Heart right ventricle (tissue), 16 donors: ENCODE measurements around the gene STARD10. TPM values are rescaled to one million over a fixed set of nuclear protein-coding genes. Genes with fewer than 3 reads are reported as not detected.

Experiments
- ATAC-seq, 8 donors: fragments of 200-7000 bp; cut with Tn5 transposase; one replicate each; pipeline ENCODE4 v1.9.1; 2020; ENCODE audit warnings: mild to moderate bottlenecking in 8 of 8, moderate library complexity in 8 of 8, moderate number of reproducible peaks in 1 of 8
- DNase-seq, 2 donors: peaks; one replicate each; pipeline ENCODE4 v3.0.0-alpha.2; 2020
- H3K27ac ChIP-seq, 10 donors: fragments of 200-600 bp; sonication (generic) in 2 of 10; one replicate each; pipeline versions ENCODE4 v1.5.0 to v1.8.0; 2020 to 2022; ENCODE audit warnings: mild to moderate bottlenecking in 3 of 10
- H3K27me3 ChIP-seq, 7 donors: fragments of 200-600 bp; one replicate each; pipeline ENCODE4 v1.8.0; 2021 to 2022; ENCODE audit warnings: mild to moderate bottlenecking in 2 of 7
- H3K36me3 ChIP-seq, 9 donors: fragments of 200-600 bp; sonication (generic) in 1 of 9; one replicate each; pipeline versions ENCODE4 v1.5.0 to v1.8.0; 2020 to 2022; ENCODE audit warnings: mild to moderate bottlenecking in 2 of 9
- H3K4me1 ChIP-seq, 9 donors: fragments of 200-600 bp; sonication (generic) in 1 of 9; one replicate each; pipeline versions ENCODE4 v1.5.0 to v1.8.0; 2020 to 2022; ENCODE audit warnings: mild to moderate bottlenecking in 4 of 9
- H3K4me3 ChIP-seq, 10 donors: fragments of 200-600 bp; sonication (generic) in 2 of 10; one replicate each; pipeline versions ENCODE4 v1.5.0 to v1.8.0; 2020 to 2022; ENCODE audit warnings: mild to moderate bottlenecking in 7 of 10, moderate library complexity in 2 of 10
- H3K9me3 ChIP-seq, 11 donors: fragments of 200-600 bp in 10 of 11; sonication (generic) in 2 of 11; one replicate each; pipeline versions ENCODE4 v1.5.0 to v1.8.0; 2013 to 2022; ENCODE audit warnings: mild to moderate bottlenecking in 2 of 11, control low read depth in 1 of 11, moderate library complexity in 1 of 11
- WGBS, 2 donors: extraction: QIAGEN DNeasy Blood & Tissue Kit; methylation state at CpG; one replicate each; pipeline ENCODE4 v1.1.7; 2013; ENCODE audit warnings: inconsistent platforms in 1 of 2; 5-methylcytosine and 5-hydroxymethylcytosine counted together
- intact Hi-C, 10 donors: fragments of 100-400 bp; cut with DNase I; formaldehyde crosslinking; loops; one replicate each; pipeline versions ENCODE4 v1.11.1 to v1.14.2; 2022
- polyA plus RNA-seq, 2 donors: library from polyadenylated mRNA; stranded (reverse); fragments of 200-250 nt; gene quantifications; one replicate each; pipeline ENCODE4 v1.2.3, GENCODE V29; 2013
- total RNA-seq, 10 donors: library from RNA; stranded (reverse); fragmentation: NEBNext Ultra II Directional in 3 of 10; extraction: Animal tissue kit (Norgen Biotek cat#: 25700) in 3 of 10; gene quantifications; one replicate each; pipeline versions ENCODE4 v1.2.1 to v1.2.4, GENCODE V29; 2021 to 2023
- TF ChIP-seq, protein P1 (sequence below), 9 donors: fragments of 200-600 bp; sonication (generic) in 2 of 9; IDR thresholded peaks; one replicate each; pipeline versions ENCODE4 v1.5.0 to v1.8.0; 2021 to 2022; ENCODE audit warnings: antibody characterized with exemption in 9 of 9, mild to moderate bottlenecking in 5 of 9, moderate library complexity in 1 of 9
- donor health status: Arrhythmogenic right ventricular cardiomyopathy.
- donor health status: ischemic (EF 13 %, LVEDD 7.1; RV severe dilation, severe dysfunction).
- donor health status: healthy with polysubstance abuse.
- donor health status: DM: no; HTN: yes; CAD: no.
- donor health status: DM: no; HTN: no; CAD: no.
- donor health status: ischemic (EF 25% LVEDD 6.9; RV normal size, moderate dysfunction).
- donor health status: ischemic (EF 25% LVEDD 5.7; RV mildly dilated, moderate dysfunction).
- donor health status: healthy.
- donor health status: DM: yes; HTN: yes; CAD: no.
- donor health status: Ischemic cardiomyopathy.
- donor health status: ischemic (EF 35%, LVEDD 5.7; RV mildly dilated, moderate dysfunction).
- donor health status: nonischemic (EF 11% LVEDD 7.7; RV severe dilation, severe dysfunction).
- donor health status: DM: yes; HTN: yes; CAD: no.
- donor health status: PGD.
- donor health status: ischemic (EF 29% LVEDD 5.4; RV normal size, mild dysfunction).
- donor health status: nonischemic (EF 23%, LVEDD 6.1; RV moderate dilation, normal function).

STARD10 gene
- total and polyA plus RNA-seq, 12 donors, result 36.1 to 291 (median 51.3) TPM

- H3K27me3 ChIP-seq, result no peaks in the 10 kb centered on the region
- peaks cover 0 to 29% (median 9%) of the 10 kb centered on the region in 9 donors for H3K4me1 ChIP-seq
- peaks cover 0 to 18% (median 0%) of the 10 kb centered on the region in 9 donors for H3K36me3 ChIP-seq
- ATAC-seq, result peak; percentile 13 to 63 (median 56)
- no peaks in the 10 kb centered on the region for H3K9me3 ChIP-seq
- DNase-seq, result peak; percentile 47 to 53
- 43 to 58% methylated on average over 17 of the region's 17 CpGs for WGBS, 2 donors
- intact Hi-C loops, result no loop called here
- TF ChIP-seq, protein P1, sequence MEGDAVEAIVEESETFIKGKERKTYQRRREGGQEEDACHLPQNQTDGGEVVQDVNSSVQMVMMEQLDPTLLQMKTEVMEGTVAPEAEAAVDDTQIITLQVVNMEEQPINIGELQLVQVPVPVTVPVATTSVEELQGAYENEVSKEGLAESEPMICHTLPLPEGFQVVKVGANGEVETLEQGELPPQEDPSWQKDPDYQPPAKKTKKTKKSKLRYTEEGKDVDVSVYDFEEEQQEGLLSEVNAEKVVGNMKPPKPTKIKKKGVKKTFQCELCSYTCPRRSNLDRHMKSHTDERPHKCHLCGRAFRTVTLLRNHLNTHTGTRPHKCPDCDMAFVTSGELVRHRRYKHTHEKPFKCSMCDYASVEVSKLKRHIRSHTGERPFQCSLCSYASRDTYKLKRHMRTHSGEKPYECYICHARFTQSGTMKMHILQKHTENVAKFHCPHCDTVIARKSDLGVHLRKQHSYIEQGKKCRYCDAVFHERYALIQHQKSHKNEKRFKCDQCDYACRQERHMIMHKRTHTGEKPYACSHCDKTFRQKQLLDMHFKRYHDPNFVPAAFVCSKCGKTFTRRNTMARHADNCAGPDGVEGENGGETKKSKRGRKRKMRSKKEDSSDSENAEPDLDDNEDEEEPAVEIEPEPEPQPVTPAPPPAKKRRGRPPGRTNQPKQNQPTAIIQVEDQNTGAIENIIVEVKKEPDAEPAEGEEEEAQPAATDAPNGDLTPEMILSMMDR (IDR thresholded peaks at IDR 0.05), result no peak
- no peak overlapping the region for H3K27ac ChIP-seq
- H3K4me3 ChIP-seq, result no peak overlapping the region
Observed at GRCh38 chr11:72758690-72759389, 35.0 kb downstream of the STARD10 start.

GRCh38 chr11:72758304-72758689, 35.5 kb downstream of the STARD10 start:
- Histone ChIP-seq H3K4me3 (no peak overlapping the region), H3K9me3 (no peaks in the 10 kb centered on the region), H3K27me3 (no peaks in the 10 kb centered on the region), H3K27ac (no peak overlapping the region), H3K4me1 (peaks cover 0 to 30% (median 10%) of the 10 kb centered on the region in 9 donors), H3K36me3 (peaks cover 0 to 18% (median 0%) of the 10 kb centered on the region in 9 donors)
- DNase-seq (no peak), ATAC-seq (peak in 1 of 8 donors; percentile 3)
- TF ChIP-seq, protein P1 (IDR thresholded peaks at IDR 0.05), result no peak
- 88 to 93% methylated on average over 7 of the region's 7 CpGs for WGBS, 2 donors
- intact Hi-C loops, result no loop called here

GRCh38 chr11:72755713-72756285, 38.0 kb downstream of the STARD10 start:
- intact Hi-C loops, result loop anchor here in 1 of 10 donors (2.0 kb wide), 1 partner anchor 17 kb away; no protein-coding TSS in a partner anchor
- Histone ChIP-seq H3K9me3 (no peaks in the 10 kb centered on the region), H3K4me3 (no peak overlapping the region), H3K36me3 (peaks cover 0 to 18% (median 0%) of the 10 kb centered on the region in 9 donors), H3K27me3 (no peaks in the 10 kb centered on the region), H3K4me1 (peaks cover 4 to 41% (median 26%) of the 10 kb centered on the region in 9 donors), H3K27ac (no peak overlapping the region)
- TF ChIP-seq, protein P1 (IDR thresholded peaks at IDR 0.05), result no peak
- 91 to 96% methylated on average over 4 of the region's 4 CpGs for WGBS, 2 donors
- ATAC-seq (no peak), DNase-seq (no peak)

GRCh38 chr11:72754544-72755155, 39.2 kb downstream of the STARD10 start:
- H3K4me3 ChIP-seq, result no peak overlapping the region
- intact Hi-C loops, result loop anchor here in 1 of 10 donors (2.0 kb wide), 1 partner anchor 18 kb away; no protein-coding TSS in a partner anchor
- TF ChIP-seq, protein P1 (IDR thresholded peaks at IDR 0.05), result no peak
- WGBS, 2 donors, result 84 to 85% methylated on average over 47 to 48 of the region's 48 CpGs
- no peaks in the 10 kb centered on the region for H3K9me3 ChIP-seq
- no peak for ATAC-seq
- H3K27me3 ChIP-seq, result no peaks in the 10 kb centered on the region
- no peak overlapping the region for H3K27ac ChIP-seq
- H3K36me3 ChIP-seq, result peaks cover 0 to 18% (median 0%) of the 10 kb centered on the region in 9 donors
- DNase-seq, result no peak
- H3K4me1 ChIP-seq, result peaks cover 4 to 51% (median 25%) of the 10 kb centered on the region in 9 donors
